Dermis lymphatic vessel endothelial cell (primary cell): ENCODE measurements around the gene CCNF. TPM values are rescaled to one million over a fixed set of nuclear protein-coding genes. Genes with fewer than 3 reads are reported as not detected.

ENCODE experiments used
- total RNA-seq: library from RNA; depleted of rRNA; stranded (reverse); fragments of >200 nt; gene quantifications from 2 replicates; pipeline ENCODE4 v1.2.1, GENCODE V29; 2014

CCNF gene
- total RNA-seq: 7.0 and 9.1 TPM in 2 replicates

GRCh38 chr16:2429034-2429770, at the start of gene CCNF:
Gene CCNF, plus strand, starts transcription at chr16:2429447. Its CDS starts 35 bp downstream, at chr16:2429482.

GRCh38 chr16:2459647-2460390, 30.6 kb downstream of the CCNF start, which contains the start of gene TEDC2:
Gene TEDC2, plus strand, starts transcription at chr16:2460109. Its CDS starts 36 bp downstream, at chr16:2460145.

GRCh38 chr16:2471016-2471652, 41.9 kb downstream of the CCNF start, which contains the start of gene NTN3:
Gene NTN3, plus strand, starts transcription at chr16:2471297. Its CDS starts 405 bp downstream, at chr16:2471702.

GRCh38 chr16:2474877-2475412, 45.7 kb downstream of the CCNF start, which contains the start of gene TBC1D24:
Gene TBC1D24, plus strand, starts transcription at chr16:2475127. Its CDS starts 21,022 bp downstream, at chr16:2496149.

Other genes with a start within 250 kb of the CCNF start
- gene CASKIN1, start 232.8 kb upstream of the CCNF start, total RNA-seq: 0.17 and 0.43 TPM in 2 replicates
- 10.6 and 10.7 TPM in 2 replicates for gene MLST8, start 224.0 kb upstream of the CCNF start, total RNA-seq
- 1.1 and 1.7 TPM in 2 replicates for gene BRICD5, start 218.6 kb upstream of the CCNF start, total RNA-seq
- gene PGP, start 214.6 kb upstream of the CCNF start, total RNA-seq: 5.9 and 9.1 TPM in 2 replicates
- gene E4F1, start 205.9 kb upstream of the CCNF start, total RNA-seq: 20.9 and 22.1 TPM in 2 replicates
- gene DNASE1L2, start 193.0 kb upstream of the CCNF start, total RNA-seq: 0.22 and 0.26 TPM in 2 replicates
- gene ECI1, start 177.9 kb upstream of the CCNF start, total RNA-seq: 27.7 and 31.9 TPM in 2 replicates
- gene RNPS1, start 161.3 kb upstream of the CCNF start, total RNA-seq: 29.7 and 44.9 TPM in 2 replicates
- 11.4 and 20.8 TPM in 2 replicates for gene ABCA3, start 88.7 kb upstream of the CCNF start, total RNA-seq
- gene TEDC2, start 30.7 kb downstream of the CCNF start, total RNA-seq: 1.7 and 2.1 TPM in 2 replicates
- 0.09 TPM in 1 of 2 replicates, not detected in the other for gene NTN3, start 41.9 kb downstream of the CCNF start, total RNA-seq
- gene TBC1D24, start 45.7 kb downstream of the CCNF start, total RNA-seq: 5.9 and 8.1 TPM in 2 replicates
- gene ATP6V0C, start 84.5 kb downstream of the CCNF start, total RNA-seq: 5.9 and 6.4 TPM in 2 replicates
- 31.8 and 37.8 TPM in 2 replicates for gene AMDHD2, start 90.9 kb downstream of the CCNF start, total RNA-seq
- gene CEMP1, start 102.0 kb downstream of the CCNF start, total RNA-seq: not detected in 2 replicates
- 14.1 and 14.9 TPM in 2 replicates for gene PDPK1, start 108.6 kb downstream of the CCNF start, total RNA-seq